Activated CD4-positive, alpha-beta T cell treated with anti-CD3 and anti-CD28 coated beads, Interleukin-2, amount 10 ng/mL, durations not matched to agents 7 days and 5 days (primary cell): ENCODE measurements around the gene CACFD1. TPM values are rescaled to one million over a fixed set of nuclear protein-coding genes. Genes with fewer than 3 reads are reported as not detected.

Experiments
- CTCF ChIA-PET: fragments of 350-600 bp; sonication (Branson Sonifier 250); formaldehyde crosslinking; loops from one replicate; lab custom pipeline; 2021; ENCODE audit warnings: antibody characterized with exemption; lab: Charles Lee
- POLR2A ChIA-PET: fragments of 350-600 bp; sonication (Branson Sonifier 250); formaldehyde crosslinking; loops from one replicate; lab custom pipeline; 2021; ENCODE audit warnings: antibody characterized with exemption; lab: Charles Lee
- DNase-seq: peaks from one replicate; pipeline ENCODE4 v3.0.0-alpha.2; 2020
- H3K27ac Mint-ChIP-seq: one replicate; pipeline ENCODE4 v1.8.0; 2021; ENCODE audit warnings: mild to moderate bottlenecking, moderate library complexity, mixed read lengths
- H3K27me3 Mint-ChIP-seq: one replicate; pipeline ENCODE4 v1.8.0; 2021; ENCODE audit warnings: mixed read lengths
- H3K36me3 Mint-ChIP-seq: one replicate; pipeline ENCODE4 v1.8.0; 2021; ENCODE audit warnings: low read depth, mixed read lengths
- H3K4me1 Mint-ChIP-seq: one replicate; pipeline ENCODE4 v1.8.0; 2021; ENCODE audit warnings: mixed read lengths
- H3K4me3 Mint-ChIP-seq: one replicate; pipeline ENCODE4 v1.8.0; 2021; ENCODE audit warnings: mild to moderate bottlenecking, moderate library complexity, mixed read lengths
- H3K9me3 Mint-ChIP-seq: one replicate; pipeline ENCODE4 v1.8.0; 2021; ENCODE audit warnings: mixed read lengths
- total RNA-seq, 2 experiments: library from RNA; stranded (reverse); gene quantifications; one replicate each; pipeline ENCODE4 v1.2.3, GENCODE V29; 2021

Gene CACFD1
- total RNA-seq, 2 experiments from 2014 or later, result 0.75 to 1.3 TPM

GRCh38 chr9:133516256-133516960, 56.6 kb downstream of the CACFD1 start:
- CTCF ChIA-PET, result no interaction called here
- H3K9me3 Mint-ChIP-seq, result no peaks in the 10 kb centered on the region
- no peaks in the 10 kb centered on the region for H3K36me3 Mint-ChIP-seq
- POLR2A ChIA-PET, result no interaction called here
- DNase-seq, result no peak
- H3K27me3 Mint-ChIP-seq, result no peaks in the 10 kb centered on the region
- no peaks in the 10 kb centered on the region for H3K4me1 Mint-ChIP-seq
- no peak overlapping the region for H3K4me3 Mint-ChIP-seq
- H3K27ac Mint-ChIP-seq, result no peak overlapping the region

- H3K36me3 Mint-ChIP-seq, result no peaks in the 10 kb centered on the region
- no peak overlapping the region for H3K4me3 Mint-ChIP-seq
- DNase-seq, result no peak
- no peak overlapping the region for H3K27ac Mint-ChIP-seq
- H3K27me3 Mint-ChIP-seq, result no peaks in the 10 kb centered on the region
- ChIA-PET CTCF (no interaction called here), POLR2A (no interaction called here)
- H3K9me3 Mint-ChIP-seq, result no peaks in the 10 kb centered on the region
- H3K4me1 Mint-ChIP-seq, result no peaks in the 10 kb centered on the region
These were observed 57.2 kb downstream of the CACFD1 start for GRCh38 chr9:133516961-133517350.

GRCh38 chr9:133517711-133518110, 57.9 kb downstream of the CACFD1 start:
- no peaks in the 10 kb centered on the region for H3K4me1 Mint-ChIP-seq
- H3K27ac Mint-ChIP-seq, result no peak overlapping the region
- no peaks in the 10 kb centered on the region for H3K36me3 Mint-ChIP-seq
- no peaks in the 10 kb centered on the region for H3K27me3 Mint-ChIP-seq
- H3K4me3 Mint-ChIP-seq, result no peak overlapping the region
- POLR2A ChIA-PET, result no interaction called here
- H3K9me3 Mint-ChIP-seq, result no peaks in the 10 kb centered on the region
- CTCF ChIA-PET, result no interaction called here
- DNase-seq, result no peak

- Mint-ChIP-seq H3K36me3 (no peaks in the 10 kb centered on the region), H3K4me3 (no peak overlapping the region), H3K27ac (no peak overlapping the region), H3K9me3 (no peaks in the 10 kb centered on the region), H3K27me3 (no peaks in the 10 kb centered on the region), H3K4me1 (no peaks in the 10 kb centered on the region)
- ChIA-PET CTCF (no interaction called here), POLR2A (no interaction called here)
- DNase-seq, result no peak
These were observed 58.4 kb downstream of the CACFD1 start for GRCh38 chr9:133518200-133518599.

GRCh38 chr9:133518706-133519449, 59.1 kb downstream of the CACFD1 start:
- Mint-ChIP-seq H3K36me3 (no peaks in the 10 kb centered on the region), H3K9me3 (no peaks in the 10 kb centered on the region), H3K27me3 (no peaks in the 10 kb centered on the region), H3K4me3 (no peak overlapping the region), H3K4me1 (no peaks in the 10 kb centered on the region), H3K27ac (no peak overlapping the region)
- POLR2A ChIA-PET, result no interaction called here
- CTCF ChIA-PET, result no interaction called here
- DNase-seq, result no peak

- Mint-ChIP-seq H3K4me3 (no peak overlapping the region), H3K27me3 (no peaks in the 10 kb centered on the region), H3K4me1 (no peaks in the 10 kb centered on the region), H3K36me3 (no peaks in the 10 kb centered on the region), H3K9me3 (no peaks in the 10 kb centered on the region), H3K27ac (no peak overlapping the region)
- no peak for DNase-seq
- CTCF ChIA-PET, result no interaction called here
- POLR2A ChIA-PET, result no interaction called here
These were observed 59.9 kb downstream of the CACFD1 start for GRCh38 chr9:133519693-133520092.

- Mint-ChIP-seq H3K27ac (no peak overlapping the region), H3K27me3 (no peaks in the 10 kb centered on the region), H3K36me3 (no peaks in the 10 kb centered on the region), H3K4me3 (no peak overlapping the region), H3K4me1 (no peaks in the 10 kb centered on the region), H3K9me3 (no peaks in the 10 kb centered on the region)
- CTCF ChIA-PET, result no interaction called here
- no peak for DNase-seq
- POLR2A ChIA-PET, result no interaction called here
These were observed 60.5 kb downstream of the CACFD1 start for GRCh38 chr9:133520121-133520835.

Other genes with a start within 250 kb of the CACFD1 start
- under 1 TPM; 0.27 to 0.56 TPM for gene ABO, start 184.8 kb upstream of the CACFD1 start, total RNA-seq
- 10 to 100 TPM; 14.2 to 17.3 TPM for gene SURF6, start 123.8 kb upstream of the CACFD1 start, total RNA-seq
- 10 to 100 TPM; 25.6 to 27.2 TPM for gene MED22, start 111.8 kb upstream of the CACFD1 start, total RNA-seq
- gene RPL7A, start 111.8 kb upstream of the CACFD1 start, total RNA-seq, result 1,000 to 10,000 TPM; 1,880 to 1,928 TPM
- 10 to 100 TPM; 39.4 to 48.9 TPM for gene SURF1, start 103.5 kb upstream of the CACFD1 start, total RNA-seq
- 10 to 100 TPM; 14.8 to 16.0 TPM for gene SURF2, start 103.4 kb upstream of the CACFD1 start, total RNA-seq
- 100 to 1,000 TPM; 147 to 164 TPM for gene SURF4, start 83.9 kb upstream of the CACFD1 start, total RNA-seq
- gene STKLD1, start 83.6 kb upstream of the CACFD1 start, total RNA-seq, result 1 to 10 TPM in 1 of 2 experiments, under 1 TPM in 1; 0.65 to 2.0 TPM
- 10 to 100 TPM; 21.2 to 24.1 TPM for gene REXO4, start 42.0 kb upstream of the CACFD1 start, total RNA-seq
- 1 to 10 TPM; 2.3 to 3.0 TPM for gene ADAMTS13, start 37.6 kb upstream of the CACFD1 start, total RNA-seq
- 1 to 10 TPM; 1.6 to 2.0 TPM for gene SLC2A6, start 19.1 kb downstream of the CACFD1 start, total RNA-seq
- gene MYMK, start 65.0 kb downstream of the CACFD1 start, total RNA-seq, result not detected
- gene ADAMTSL2, start 74.7 kb downstream of the CACFD1 start, total RNA-seq, result not detected
- gene FAM163B, start 149.4 kb downstream of the CACFD1 start, total RNA-seq, result not detected
- gene DBH, start 176.4 kb downstream of the CACFD1 start, total RNA-seq, result not detected